Loucy (cell line): ENCODE results near the gene EIF4H.
A peak's percentile ranks its signal among the peaks of the same experiment; 100 is the strongest.

Experiments
- H2AFZ ChIP-seq: fragments of 200-600 bp; sonication (generic); 2 replicates; pipeline ENCODE4 v1.6.0; 2016; ENCODE audit warnings: antibody characterized with exemption, mild to moderate bottlenecking, low read length, moderate library complexity
- H3F3A ChIP-seq: fragments of 200-600 bp; 2 replicates; pipeline ENCODE4 v1.6.0; 2016; ENCODE audit warnings: antibody characterized with exemption, low read depth, mild to moderate bottlenecking
- H3K27me3 ChIP-seq: fragments of 200-600 bp; sonication (generic); 2 replicates; pipeline ENCODE4 v1.6.1; 2014; ENCODE audit warnings: low read length, mild to moderate bottlenecking; ENCODE audit not compliant: insufficient read depth, poor library complexity, severe bottlenecking
- H3K36me3 ChIP-seq: fragments of 200-600 bp; sonication (generic); 2 replicates; pipeline ENCODE4 v1.6.1; 2016; ENCODE audit warnings: low read length; ENCODE audit not compliant: insufficient read depth
- H3K4me1 ChIP-seq: fragments of 200-600 bp; sonication (generic); 2 replicates; pipeline ENCODE4 v1.5.1; 2014; ENCODE audit warnings: low read length, mild to moderate bottlenecking; ENCODE audit not compliant: insufficient read depth, poor library complexity, severe bottlenecking
- H3K4me2 ChIP-seq: fragments of 200-600 bp; sonication (generic); 2 replicates; pipeline ENCODE4 v1.6.0; 2014; ENCODE audit warnings: antibody characterized with exemption, low read length, low read depth, mild to moderate bottlenecking; ENCODE audit not compliant: poor library complexity, severe bottlenecking
- H3K4me3 ChIP-seq: fragments of 200-600 bp; sonication (generic); 2 replicates; pipeline ENCODE4 v1.5.1; 2014; ENCODE audit warnings: low read length, mild to moderate bottlenecking, mixed read lengths; ENCODE audit not compliant: poor library complexity, severe bottlenecking
- H3K79me2 ChIP-seq: fragments of 200-600 bp; sonication (generic); 2 replicates; pipeline ENCODE4 v1.6.1; 2014; ENCODE audit warnings: low read length; ENCODE audit not compliant: insufficient read depth
- H3K9ac ChIP-seq: fragments of 200-600 bp; sonication (generic); 2 replicates; pipeline ENCODE4 v1.6.0; 2014; ENCODE audit warnings: mild to moderate bottlenecking, low read depth, low read length, moderate library complexity; ENCODE audit not compliant: poor library complexity, severe bottlenecking
- H3K9me2 ChIP-seq: fragments of 200-600 bp; sonication (generic); replicated peaks from 2 replicates; pipeline ENCODE4 v1.6.1; 2016; ENCODE audit warnings: low read depth, low read length, mixed read lengths
- H3K9me3 ChIP-seq: fragments of 200-600 bp; sonication (generic); 2 replicates; pipeline ENCODE4 v1.6.1; 2014; ENCODE audit warnings: mild to moderate bottlenecking, antibody characterized with exemption, low read length, low read depth; ENCODE audit not compliant: insufficient read depth
- H4K20me1 ChIP-seq: fragments of 200-600 bp; sonication (generic); 2 replicates; pipeline ENCODE4 v1.6.0; 2014; ENCODE audit warnings: antibody characterized with exemption, low read length, mild to moderate bottlenecking; ENCODE audit not compliant: insufficient read depth, poor library complexity, severe bottlenecking
- CTCF ChIP-seq: fragments of 200-600 bp; sonication (generic); conservative IDR thresholded peaks from 2 replicates; pipeline ENCODE4 v1.5.1; 2014; ENCODE audit warnings: mild to moderate bottlenecking, antibody characterized with exemption, low read length
- EZH2phosphoT487 ChIP-seq: fragments of 200-600 bp; IDR thresholded peaks from 2 replicates; pipeline ENCODE4 v1.6.1; 2018; ENCODE audit warnings: antibody characterized with exemption, mild to moderate bottlenecking, moderate library complexity, borderline replicate concordance

Gene EIF4H

GRCh38 chr7:74214816-74215630 is 40.9 kb downstream of the EIF4H start:
- Histone ChIP-seq H3K9ac (peak overlapping the region; percentile 84), H3K4me1 (peaks cover 52% of the 10 kb centered on the region), H3F3A (peaks cover 5% of the 10 kb centered on the region; the same call in 1 of the 2 replicates), H3K9me3 (no peaks in the 10 kb centered on the region), H4K20me1 (no peaks in the 10 kb centered on the region), H2AFZ (no peak overlapping the region), H3K4me2 (peak overlapping the region; percentile 71), H3K4me3 (peak overlapping the region; percentile 51), H3K27me3 (no peaks in the 10 kb centered on the region), H3K36me3 (no peaks in the 10 kb centered on the region), H3K9me2 (no peaks in the 10 kb centered on the region), H3K79me2 (peaks cover 61% of the 10 kb centered on the region)
- no peak for TF ChIP-seq CTCF
- TF ChIP-seq EZH2phosphoT487, result no peak

- TF ChIP-seq EZH2phosphoT487 (no peak), CTCF (no peak)
- H3K4me1 ChIP-seq, result peaks cover 60% of the 10 kb centered on the region
- peak overlapping the region; percentile 71 for H3K4me2 ChIP-seq
- no peaks in the 10 kb centered on the region for H3K9me3 ChIP-seq
- H3F3A ChIP-seq, result peaks cover 5% of the 10 kb centered on the region; the same call in 1 of the 2 replicates
- H3K9ac ChIP-seq, result peak overlapping the region; percentile 84
- no peak overlapping the region for H2AFZ ChIP-seq
- H3K4me3 ChIP-seq, result peak overlapping the region; percentile 51
- no peaks in the 10 kb centered on the region for H3K27me3 ChIP-seq
- H3K79me2 ChIP-seq, result peaks cover 52% of the 10 kb centered on the region
- H3K36me3 ChIP-seq, result no peaks in the 10 kb centered on the region
- no peaks in the 10 kb centered on the region for H4K20me1 ChIP-seq
- H3K9me2 ChIP-seq, result no peaks in the 10 kb centered on the region
Observed at GRCh38 chr7:74215921-74216320, 41.8 kb downstream of the EIF4H start.

GRCh38 chr7:74216361-74216761 is 42.2 kb downstream of the EIF4H start:
- peaks cover 60% of the 10 kb centered on the region for H3K4me1 ChIP-seq
- H3K79me2 ChIP-seq, result peaks cover 48% of the 10 kb centered on the region
- no peaks in the 10 kb centered on the region for H3K9me3 ChIP-seq
- peak overlapping the region; percentile 51 for H3K4me3 ChIP-seq
- peak overlapping the region; percentile 84 for H3K9ac ChIP-seq
- H3K4me2 ChIP-seq, result peak overlapping the region; percentile 71
- TF ChIP-seq CTCF (no peak), EZH2phosphoT487 (no peak)
- no peaks in the 10 kb centered on the region for H4K20me1 ChIP-seq
- peaks cover 5% of the 10 kb centered on the region; the same call in 1 of the 2 replicates for H3F3A ChIP-seq
- H3K36me3 ChIP-seq, result no peaks in the 10 kb centered on the region
- H3K27me3 ChIP-seq, result no peaks in the 10 kb centered on the region
- no peak overlapping the region for H2AFZ ChIP-seq
- no peaks in the 10 kb centered on the region for H3K9me2 ChIP-seq
